ENCODE measurements around the gene MYO1E.
"Not testable (repeated sequence)": the region's sequence is repeated elsewhere in the genome, so short reads cannot be mapped to it uniquely, and the experiment has no call there.

The MYO1E gene

DNA sequence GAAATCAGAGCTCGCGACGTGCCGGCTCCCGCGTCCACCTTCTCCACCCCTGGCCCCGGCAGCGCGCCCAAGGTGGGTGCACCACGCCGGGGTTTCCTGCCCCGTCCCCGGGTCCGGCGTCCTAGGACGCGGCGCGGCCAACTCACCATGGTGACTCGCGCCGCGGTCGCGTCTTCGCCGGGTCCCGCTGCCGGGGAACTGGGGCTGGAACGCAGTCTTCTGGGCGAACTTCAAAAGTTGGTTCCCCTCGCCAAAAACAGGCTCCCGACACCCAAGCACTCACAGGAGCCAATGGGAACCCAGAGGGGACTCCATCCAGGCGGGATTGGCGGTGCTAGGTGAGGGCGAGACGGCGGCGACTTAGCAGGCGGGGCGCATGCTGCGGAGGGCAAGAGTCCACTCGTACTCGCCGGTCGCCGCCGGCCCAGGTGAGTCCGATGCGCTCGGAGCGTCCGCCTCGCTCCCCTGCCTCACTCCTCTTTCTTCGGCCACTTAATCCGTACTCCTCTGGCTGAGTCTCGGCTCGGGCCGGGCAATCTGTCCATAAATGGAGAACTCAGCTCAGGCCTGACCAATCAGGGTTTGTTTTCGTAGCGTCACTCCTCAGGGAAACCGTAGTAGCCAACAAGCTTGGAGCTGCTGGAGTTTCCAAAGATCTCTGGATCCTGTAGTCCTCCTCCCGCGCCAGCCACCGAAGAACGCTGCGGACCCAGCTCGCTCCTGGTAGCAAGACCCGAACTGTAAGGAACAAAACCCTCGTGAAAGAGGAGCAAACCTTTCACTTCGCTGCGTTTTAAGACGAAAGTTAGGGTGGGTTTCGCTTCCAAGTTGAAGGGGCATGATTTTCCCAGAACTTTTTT, at the start of gene MYO1E:
TSS of gene MYO1E (minus strand) at position 520 of the 860 bp plus-strand sequence. CDS start at position 149, 371 bp downstream.
- DNase-seq (ENCODE audit: low spot score), result peak; percentile 96

DNA sequence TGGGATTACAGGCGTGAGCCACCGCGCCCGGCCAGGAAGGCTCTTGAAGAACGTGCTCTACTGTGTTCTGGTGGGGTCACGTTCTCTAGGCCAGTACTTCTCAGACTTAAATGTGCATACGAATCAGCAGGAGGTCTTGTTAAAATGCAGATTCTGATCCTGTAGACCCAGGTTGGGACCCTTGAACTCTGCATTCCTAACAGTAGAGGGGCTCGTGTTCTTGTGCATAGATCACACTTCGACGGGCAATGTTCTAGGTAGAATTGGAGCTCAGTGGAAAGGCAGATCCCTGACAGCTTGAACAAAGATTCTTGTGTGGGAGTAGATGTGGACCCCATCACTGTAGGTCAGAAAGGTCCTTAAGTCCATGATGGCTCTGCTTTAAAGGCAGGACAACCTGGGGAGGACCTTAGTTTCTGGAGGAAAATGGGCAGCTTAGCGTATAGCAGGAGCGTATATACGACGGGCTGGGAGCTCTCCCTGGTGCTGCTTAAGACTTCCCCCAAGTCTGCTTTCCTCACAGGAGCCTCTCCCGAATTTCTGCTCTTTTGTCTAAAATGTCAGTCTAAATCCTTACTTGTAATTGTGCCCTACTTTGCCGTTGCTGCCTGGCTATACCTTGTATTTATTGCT, 48.4 kb upstream of the MYO1E start:
- DNase-seq (ENCODE audit: low spot score), result peak; percentile 35

- no peak for DNase-seq (ENCODE audit: low spot score)
Measured at GRCh38 chr15:59420108-59420507, 47.4 kb upstream of the MYO1E start.

- DNase-seq (ENCODE audit: low spot score), result no peak
Measured at GRCh38 chr15:59419170-59419569, 46.5 kb upstream of the MYO1E start.

DNA sequence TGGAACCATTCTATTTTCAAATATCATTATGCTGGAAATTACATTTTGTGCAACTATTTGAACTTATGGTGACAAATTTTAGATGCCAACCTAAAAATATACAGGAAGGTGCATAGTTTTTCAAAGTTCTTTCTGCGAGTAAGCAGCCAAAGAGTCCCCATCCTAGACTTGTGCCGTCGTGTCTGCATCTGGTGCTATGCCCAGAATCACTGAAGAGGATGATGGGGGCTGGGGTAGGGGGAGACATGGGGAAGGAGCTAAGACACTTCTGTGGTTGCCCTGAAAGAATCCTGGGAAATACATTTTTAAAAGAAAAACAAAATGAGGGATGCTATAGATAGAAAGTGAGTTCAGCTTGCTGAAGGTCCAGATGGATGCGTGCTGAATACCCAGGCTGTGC, 44.1 kb upstream of the MYO1E start:
- DNase-seq (ENCODE audit: low spot score), result no peak

DNA sequence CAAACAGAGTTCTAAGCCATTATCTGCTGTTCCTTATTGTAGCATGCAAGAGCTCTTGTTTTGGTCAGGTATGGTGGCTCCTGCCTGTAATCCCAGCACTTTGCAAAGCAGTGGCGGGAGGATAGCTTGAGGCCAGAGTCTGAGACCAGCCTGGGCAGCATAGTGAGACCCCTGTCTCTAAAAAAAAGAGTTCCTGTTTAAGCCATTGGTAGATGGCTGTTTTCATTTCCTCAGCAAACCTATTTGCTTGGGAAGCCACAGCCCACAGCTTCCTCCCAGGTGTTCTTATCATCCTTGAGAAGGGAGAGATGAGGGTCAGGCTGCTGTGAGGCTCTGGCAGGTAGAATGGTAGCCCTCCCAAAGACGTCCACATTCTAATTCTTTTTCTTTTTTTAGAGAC, 40.9 kb upstream of the MYO1E start:
- DNase-seq (ENCODE audit: low spot score), result no peak

DNA sequence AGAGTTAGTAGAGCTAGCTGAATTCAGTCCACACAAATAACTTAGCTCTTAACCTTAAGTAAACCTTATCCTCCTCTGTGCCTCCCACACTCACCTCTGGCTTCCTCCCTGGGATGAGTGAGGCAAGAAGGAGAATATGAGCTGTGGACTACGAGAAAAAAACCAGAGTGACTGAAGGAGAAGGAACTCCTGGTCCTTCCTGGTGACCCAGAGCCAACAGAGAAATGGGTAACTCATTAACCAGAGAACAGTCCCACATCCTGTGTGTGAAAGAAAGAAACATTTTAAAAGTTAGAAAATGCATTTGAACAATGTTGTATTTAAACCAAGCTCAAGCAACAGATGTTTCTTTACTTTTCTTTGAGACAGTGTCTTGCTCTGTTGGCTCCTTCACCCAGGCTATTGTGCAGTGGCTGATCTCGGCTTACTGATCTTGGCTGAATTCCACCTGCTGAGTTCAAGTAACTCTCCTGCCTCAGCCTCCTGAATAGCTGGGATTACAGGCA, 37.8 kb upstream of the MYO1E start:
- DNase-seq (ENCODE audit: low spot score), result no peak

- no peak for DNase-seq (ENCODE audit: low spot score)
Measured at GRCh38 chr15:59407946-59408345, 35.3 kb upstream of the MYO1E start.

- no peak for DNase-seq (ENCODE audit: low spot score)
Measured at GRCh38 chr15:59406446-59406845, 33.8 kb upstream of the MYO1E start.

- no peak for DNase-seq (ENCODE audit: low spot score)
Measured at GRCh38 chr15:59405079-59405478, 32.4 kb upstream of the MYO1E start.

DNA sequence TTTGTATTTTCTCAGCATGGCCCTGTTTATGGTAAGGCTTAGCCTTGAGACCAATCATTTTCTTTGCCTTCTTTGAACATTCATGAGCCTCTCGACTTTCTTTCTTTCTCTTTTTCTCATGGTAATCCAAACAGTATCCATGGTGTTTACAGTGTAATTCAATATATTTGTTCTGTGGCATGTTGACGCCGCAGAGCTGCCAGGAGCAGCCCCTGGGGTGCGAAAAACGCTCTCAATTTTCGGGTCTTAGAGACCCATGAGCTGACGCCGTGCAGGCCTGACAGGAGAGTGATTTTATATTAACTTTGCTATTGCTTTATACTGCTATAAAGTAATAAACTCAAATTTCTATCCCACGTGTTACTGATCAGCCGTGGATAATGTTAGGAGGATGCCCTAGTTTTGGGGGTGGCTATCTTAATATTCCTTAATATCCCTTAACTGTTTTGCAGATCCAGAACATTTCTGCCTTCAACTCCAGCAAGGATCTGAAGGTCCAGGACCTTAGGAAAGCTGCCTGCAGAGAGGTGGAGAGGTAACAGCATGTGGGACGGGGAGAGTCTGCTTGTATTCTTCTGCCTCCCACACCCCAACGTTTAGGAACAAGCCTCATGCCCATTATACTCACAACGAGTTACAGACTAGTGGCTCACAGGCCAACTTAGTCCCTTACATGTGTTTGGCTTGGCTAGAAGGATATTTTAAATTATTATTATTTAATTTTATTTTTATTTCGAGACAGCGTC, 29.3 kb upstream of the MYO1E start:
- no peak for DNase-seq (ENCODE audit: low spot score)

DNA sequence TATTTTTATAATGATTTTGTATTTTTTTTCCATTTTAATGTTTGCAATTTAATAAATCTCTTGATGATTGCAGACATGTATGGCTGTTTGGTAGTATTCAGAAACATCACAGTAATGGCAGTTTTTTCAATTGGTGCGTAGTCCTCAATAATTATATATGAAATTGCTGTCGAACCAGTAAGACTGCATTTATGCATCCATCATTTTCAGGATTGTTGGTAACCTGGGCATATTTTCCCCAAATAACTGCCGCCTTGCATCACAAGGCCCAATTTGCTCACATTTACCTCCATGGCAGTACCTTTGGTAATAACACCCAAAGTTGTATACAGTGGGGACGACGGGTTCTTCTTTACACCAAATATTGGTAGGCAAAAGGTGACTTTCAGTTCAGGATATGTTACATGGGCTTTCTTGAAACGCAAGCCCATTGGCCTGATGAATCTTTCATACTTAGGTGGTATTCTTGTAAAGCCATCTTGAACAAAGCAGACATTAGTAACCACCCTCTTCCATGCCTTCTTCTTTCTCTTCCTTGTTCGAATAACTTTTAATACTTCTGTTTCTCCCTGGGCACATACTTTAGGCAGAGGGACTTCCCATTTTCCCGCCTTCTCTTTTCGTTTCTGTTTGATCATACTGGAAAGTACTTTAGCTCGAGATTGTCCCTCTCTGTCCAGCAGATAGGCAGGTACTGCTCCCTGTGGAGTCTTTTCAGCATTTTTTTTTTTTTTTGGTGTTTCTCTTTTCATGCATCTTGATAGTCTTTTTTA, 28.6 kb upstream of the MYO1E start:
- DNase-seq (ENCODE audit: low spot score), result not testable (repeated sequence)

DNA sequence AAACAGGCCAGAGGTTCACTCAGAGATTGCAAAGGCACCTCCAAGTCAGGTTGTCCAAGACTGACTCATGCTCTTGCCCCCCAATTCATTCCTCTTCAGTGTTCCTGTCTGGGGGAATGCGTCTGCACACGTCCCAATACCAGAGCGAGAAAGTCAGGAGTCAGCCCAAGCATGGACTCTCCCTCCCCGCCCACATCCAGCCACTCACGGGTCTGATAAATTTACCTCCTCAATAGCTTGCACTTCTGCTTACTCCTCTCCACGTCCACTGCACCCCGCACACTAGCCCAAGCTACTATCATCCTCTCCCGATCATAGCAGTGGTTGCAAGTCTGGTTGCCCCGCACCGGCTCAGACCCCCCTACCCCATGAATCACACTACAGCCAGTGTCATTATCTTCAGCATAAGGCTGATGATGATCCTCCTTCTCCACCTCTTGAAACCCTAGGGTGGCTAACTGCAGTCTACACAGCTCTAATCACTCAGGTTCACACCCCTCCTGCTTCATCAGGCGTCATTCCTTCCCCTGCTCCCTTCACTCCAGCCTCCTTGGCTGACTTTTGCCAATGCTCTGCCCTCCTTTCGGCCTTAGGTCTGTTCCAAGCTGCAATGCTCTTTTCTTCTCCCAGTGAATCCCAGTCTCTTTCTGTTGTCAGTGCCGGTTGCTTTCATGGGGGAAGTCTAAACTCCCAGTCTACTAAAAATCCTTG, 27.6 kb upstream of the MYO1E start:
- DNase-seq (ENCODE audit: low spot score), result no peak

GRCh38 chr15:59399465-59400102, 26.9 kb upstream of the MYO1E start:
- DNase-seq (ENCODE audit: low spot score), result no peak

GRCh38 chr15:59398220-59398619, 25.5 kb upstream of the MYO1E start:
- no peak for DNase-seq (ENCODE audit: low spot score)

DNA sequence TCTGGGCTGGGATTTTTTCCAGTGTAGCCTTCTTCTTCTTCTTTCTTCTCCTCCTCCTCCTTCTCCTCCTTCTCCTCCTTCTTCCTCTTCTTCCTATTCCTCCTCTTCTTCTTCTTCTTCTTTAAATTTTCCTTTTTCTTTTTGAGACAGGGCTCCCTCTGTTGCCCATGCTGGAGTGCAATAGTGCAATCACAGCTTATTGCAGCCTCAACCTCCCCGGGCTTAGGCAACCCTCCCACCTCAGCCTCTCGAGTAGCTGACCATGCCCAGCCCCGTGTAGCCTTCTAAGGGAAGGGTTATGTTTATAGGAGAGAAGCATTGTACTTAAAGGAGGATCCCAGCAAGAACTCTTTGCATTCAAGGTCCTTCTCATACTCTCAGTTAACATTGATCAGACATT, 24.0 kb upstream of the MYO1E start:
- DNase-seq (ENCODE audit: low spot score), result no peak

DNA sequence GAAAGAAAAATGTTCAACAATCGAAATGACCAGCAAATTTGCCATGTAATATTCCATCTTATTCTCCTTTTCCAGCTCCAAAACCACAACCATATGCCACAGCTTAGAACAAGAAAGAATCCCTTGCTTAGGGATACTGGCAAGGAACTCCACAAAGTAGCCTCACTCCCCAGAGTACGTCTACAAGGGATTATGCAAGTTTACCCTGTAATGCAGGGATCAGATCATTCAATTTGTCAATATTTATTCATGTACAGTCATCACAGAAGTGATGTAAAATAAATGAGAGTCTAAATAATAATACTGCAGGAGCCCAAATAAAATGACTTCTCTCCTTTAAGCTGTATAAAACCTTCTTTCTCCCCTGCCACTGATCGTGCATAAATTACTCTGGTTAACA, 23.5 kb upstream of the MYO1E start:
- DNase-seq (ENCODE audit: low spot score), result no peak

DNA sequence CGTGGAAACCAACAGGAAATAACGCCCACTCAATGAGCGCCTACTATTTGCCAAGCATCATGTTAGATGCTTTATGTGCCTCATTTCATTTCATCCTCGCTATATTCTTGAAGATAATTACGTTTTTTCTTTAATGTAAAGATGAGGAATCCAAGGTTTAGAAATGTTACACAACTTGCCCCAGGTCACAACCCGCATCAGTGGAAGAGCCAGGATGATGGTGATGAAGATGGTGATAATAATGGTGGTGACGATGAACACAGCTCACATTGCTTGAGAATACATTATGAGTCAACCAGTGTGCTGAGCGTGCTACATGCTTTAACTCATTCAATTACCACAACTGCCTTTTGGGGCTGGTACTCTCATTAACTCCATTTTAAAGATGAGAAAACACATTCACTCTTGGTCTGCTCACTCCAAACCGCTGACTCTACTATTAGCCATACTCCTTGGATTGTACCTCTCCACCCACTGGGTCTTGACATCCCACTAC, 21.5 kb upstream of the MYO1E start:
- no peak for DNase-seq (ENCODE audit: low spot score)

DNA sequence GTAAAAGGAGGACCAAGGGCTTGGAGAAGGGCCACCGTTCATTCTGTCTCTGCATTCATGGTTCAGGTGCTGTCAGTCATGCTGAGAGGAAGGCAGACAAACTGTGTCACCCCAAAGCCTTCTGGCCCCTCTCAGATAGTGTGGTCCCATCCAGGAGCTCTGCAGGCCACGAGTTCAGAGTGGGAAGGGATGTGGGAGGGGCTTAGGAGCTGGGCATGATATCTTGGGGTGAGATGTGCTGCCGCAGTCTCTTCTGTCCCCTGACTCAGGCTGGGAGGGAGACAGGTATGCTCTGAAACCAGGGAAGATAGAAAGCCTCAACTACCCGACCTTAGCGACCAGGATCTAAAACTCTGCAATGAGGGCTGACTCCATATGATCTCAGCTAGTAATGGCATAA, 19.6 kb upstream of the MYO1E start:
- DNase-seq (ENCODE audit: low spot score), result no peak

DNA sequence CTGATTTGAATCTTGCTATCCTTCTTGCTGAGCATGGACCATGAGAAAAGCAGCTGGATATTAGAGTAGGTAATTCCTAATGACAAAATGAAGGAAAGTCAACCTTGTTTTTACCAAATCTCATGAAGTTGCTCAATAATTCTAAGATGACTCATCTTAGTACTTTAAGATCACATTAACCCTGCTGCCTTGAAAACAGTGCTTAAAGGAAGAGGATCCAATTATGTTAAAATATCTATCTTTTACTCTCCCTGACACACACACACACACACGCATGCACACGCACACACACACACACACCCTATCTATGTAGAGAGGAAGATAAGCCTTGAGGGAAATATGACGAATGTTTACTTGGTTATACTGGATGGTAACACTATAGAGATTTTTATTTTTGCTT, 16.0 kb upstream of the MYO1E start:
- peak; percentile 47 for DNase-seq (ENCODE audit: low spot score)

All from AG08396 (cell line).